ENCODE measurements around the gene PARD3B.

DNA sequence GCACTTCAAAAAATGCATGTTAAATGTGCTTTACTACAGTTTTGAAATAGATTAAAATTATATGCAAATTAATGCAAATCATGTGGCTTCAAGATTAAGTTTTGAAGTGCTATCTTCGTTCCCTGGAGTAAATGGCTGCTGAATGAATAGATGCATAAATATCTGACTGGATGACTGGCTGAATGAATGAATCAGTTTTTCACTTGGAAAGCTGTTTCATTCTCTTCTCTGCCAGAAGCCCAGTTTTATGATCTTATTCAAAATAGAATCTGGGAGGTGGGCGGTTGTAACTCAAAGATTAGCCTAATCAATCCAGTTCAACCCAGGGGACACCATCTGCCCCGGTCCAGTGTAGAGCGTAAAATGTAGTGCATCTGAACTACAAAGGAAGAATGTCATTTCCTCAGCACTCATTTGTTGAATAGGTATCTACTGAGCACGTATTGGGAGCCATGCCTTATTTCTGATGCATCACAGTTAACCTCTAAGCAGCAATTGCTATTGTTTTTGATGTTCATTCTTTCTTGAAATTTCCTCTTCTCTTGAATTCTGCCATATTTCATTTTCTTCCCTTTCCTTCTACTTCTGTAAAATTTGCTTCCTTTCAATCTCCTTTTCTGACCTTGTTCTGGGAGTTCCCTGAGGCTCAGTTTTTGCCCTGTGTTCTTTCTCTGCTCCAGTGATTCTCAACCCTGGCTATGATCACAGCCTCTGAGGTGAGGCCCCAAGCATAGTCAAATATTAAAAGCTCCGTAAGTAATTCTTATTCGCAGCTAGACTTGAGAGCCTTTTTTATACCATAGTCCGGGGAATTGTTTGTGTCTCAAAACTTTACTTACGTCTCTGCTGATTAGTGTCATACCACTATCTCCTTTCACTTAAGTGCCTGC lies 282.7 kb downstream of the PARD3B start:
- TF ChIP-seq POLR2A (IDR thresholded peaks at IDR 0.05; ENCODE audit: low read depth, low read length) (no peak), POLR2AphosphoS5 (IDR thresholded peaks at IDR 0.05; ENCODE audit: low read depth, low read length) (no peak), TAF1 (IDR thresholded peaks at IDR 0.05; ENCODE audit: low read depth, low read length) (no peak), SPI1 (IDR thresholded peaks at IDR 0.05; ENCODE audit: low read depth, low read length) (no peak)

All from GM12891 (cell line).